ENCODE data around the gene FPR3.
A peak's percentile ranks its signal among the peaks of the same experiment; 100 is the strongest.

FPR3 gene

GRCh38 chr19:51779703-51780102, 15.3 kb upstream of the FPR3 start:
- Histone ChIP-seq H3K27me3 (ENCODE audit: insufficient read depth, poor library complexity, severe bottlenecking) (no peaks in the 10 kb centered on the region), H3K27ac (replicated peaks) (no peak overlapping the region), H3K4me3 (replicated peaks; ENCODE audit: insufficient read depth, low read length) (no peak overlapping the region)
- no peak for DNase-seq (ENCODE audit: low read depth in 1 of 2, low spot score in 1 of 2)
- TF ChIP-seq SPI1 (IDR thresholded peaks at IDR 0.05; ENCODE audit: borderline replicate concordance, low read depth), result no peak
- TF ChIP-seq GABPA (IDR thresholded peaks at IDR 0.05; ENCODE audit: low read depth), result no peak
- no peak for TF ChIP-seq CTCF (IDR thresholded peaks at IDR 0.05; ENCODE audit: insufficient read depth, low read length)
- TF ChIP-seq REST (IDR thresholded peaks at IDR 0.05; ENCODE audit: insufficient replicate concordance, low read depth), result no peak
- TF ChIP-seq POLR2AphosphoS5 (IDR thresholded peaks at IDR 0.05; ENCODE audit: low read depth), result no peak

GRCh38 chr19:51780270-51780669, 14.7 kb upstream of the FPR3 start:
- TF ChIP-seq SPI1 (IDR thresholded peaks at IDR 0.05; ENCODE audit: borderline replicate concordance, low read depth) (no peak), REST (IDR thresholded peaks at IDR 0.05; ENCODE audit: insufficient replicate concordance, low read depth) (no peak), POLR2AphosphoS5 (IDR thresholded peaks at IDR 0.05; ENCODE audit: low read depth) (no peak), CTCF (IDR thresholded peaks at IDR 0.05; ENCODE audit: insufficient read depth, low read length) (no peak), GABPA (IDR thresholded peaks at IDR 0.05; ENCODE audit: low read depth) (no peak)
- Histone ChIP-seq H3K27me3 (ENCODE audit: insufficient read depth, poor library complexity, severe bottlenecking) (no peaks in the 10 kb centered on the region), H3K27ac (replicated peaks) (no peak overlapping the region), H3K4me3 (replicated peaks; ENCODE audit: insufficient read depth, low read length) (no peak overlapping the region)
- no peak for DNase-seq (ENCODE audit: low read depth in 1 of 2, low spot score in 1 of 2)

- Histone ChIP-seq H3K4me3 (replicated peaks; ENCODE audit: insufficient read depth, low read length) (no peak overlapping the region), H3K27ac (replicated peaks) (no peak overlapping the region), H3K27me3 (ENCODE audit: insufficient read depth, poor library complexity, severe bottlenecking) (no peaks in the 10 kb centered on the region)
- DNase-seq (ENCODE audit: low read depth in 1 of 2, low spot score in 1 of 2), result peak; percentile 14 to 55
- TF ChIP-seq SPI1 (IDR thresholded peaks at IDR 0.05; ENCODE audit: borderline replicate concordance, low read depth), result peak; percentile 26; the same call in 1 of the 2 replicates
- TF ChIP-seq CTCF (IDR thresholded peaks at IDR 0.05; ENCODE audit: insufficient read depth, low read length), result no peak
These were observed 13.0 kb upstream of the FPR3 start for GRCh38 chr19:51781999-51782398.

GRCh38 chr19:51783372-51783771, 11.6 kb upstream of the FPR3 start:
- no peaks in the 10 kb centered on the region for H3K27me3 ChIP-seq (ENCODE audit: insufficient read depth, poor library complexity, severe bottlenecking)
- H3K27ac ChIP-seq (replicated peaks), result no peak overlapping the region
- DNase-seq (ENCODE audit: low read depth in 1 of 2, low spot score in 1 of 2), result peak; percentile 54 to 78
- no peak overlapping the region for H3K4me3 ChIP-seq (replicated peaks; ENCODE audit: insufficient read depth, low read length)
- peak; percentile 62 for TF ChIP-seq CTCF (IDR thresholded peaks at IDR 0.05; ENCODE audit: insufficient read depth, low read length)
- peak; percentile 79 for TF ChIP-seq SPI1 (IDR thresholded peaks at IDR 0.05; ENCODE audit: borderline replicate concordance, low read depth)
- no peak for TF ChIP-seq POLR2AphosphoS5 (IDR thresholded peaks at IDR 0.05; ENCODE audit: low read depth)
- TF ChIP-seq REST (IDR thresholded peaks at IDR 0.05; ENCODE audit: insufficient replicate concordance, low read depth), result peak; percentile 23
- TF ChIP-seq GABPA (IDR thresholded peaks at IDR 0.05; ENCODE audit: low read depth), result no peak
